ENCODE results near the gene ICAM2. TPM values are rescaled to one million over a fixed set of nuclear protein-coding genes. Genes with fewer than 3 reads are reported as not detected.

Gene ICAM2
- total and polyA plus RNA-seq, 7 donors = 6.0 to 59.5 (median 28.5) TPM

- Histone ChIP-seq H3K4me3 (no peak overlapping the region), H3K27me3 (no peaks in the 10 kb centered on the region), H3K36me3 (peaks cover 18 to 63% (median 39%) of the 10 kb centered on the region in 4 donors), H3K9me3 (no peaks in the 10 kb centered on the region), H3K4me1 (no peaks in the 10 kb centered on the region), H3K27ac (no peak overlapping the region)
- TF ChIP-seq EP300 (IDR thresholded peaks at IDR 0.05) (no peak), POLR2A (IDR thresholded peaks at IDR 0.05) (no peak), POLR2AphosphoS5 (IDR thresholded peaks at IDR 0.05) (no peak), CTCF (IDR thresholded peaks at IDR 0.05) (no peak)
- intact Hi-C loops (cut with DNase I) = no loop called here
- WGBS, 2 donors = 91 to 94% methylated on average over 12 of the region's 12 CpGs
- DNase-seq = no peak
Measured at GRCh38 chr17:64042700-64043485, 22.5 kb upstream of the ICAM2 start.

- DNase-seq = peak; percentile 32
- Histone ChIP-seq H3K9me3 (no peaks in the 10 kb centered on the region), H3K4me1 (no peaks in the 10 kb centered on the region), H3K4me3 (no peak overlapping the region), H3K27me3 (no peaks in the 10 kb centered on the region), H3K36me3 (peaks cover 18 to 55% (median 34%) of the 10 kb centered on the region in 4 donors), H3K27ac (no peak overlapping the region)
- intact Hi-C loops (cut with DNase I) = no loop called here
- 69% methylated on average over 11 of the region's 11 CpGs for WGBS, 2 donors
- TF ChIP-seq POLR2A (IDR thresholded peaks at IDR 0.05) (no peak), EP300 (IDR thresholded peaks at IDR 0.05) (no peak), CTCF (IDR thresholded peaks at IDR 0.05) (no peak), POLR2AphosphoS5 (IDR thresholded peaks at IDR 0.05) (no peak)
Measured at GRCh38 chr17:64041912-64042311, 21.5 kb upstream of the ICAM2 start.

- Histone ChIP-seq H3K27ac (no peak overlapping the region), H3K4me3 (no peak overlapping the region), H3K9me3 (no peaks in the 10 kb centered on the region), H3K27me3 (no peaks in the 10 kb centered on the region), H3K4me1 (no peaks in the 10 kb centered on the region), H3K36me3 (peaks cover 12 to 38% (median 22%) of the 10 kb centered on the region in 4 donors)
- 45 to 65% methylated on average over 6 of the region's 6 CpGs for WGBS, 2 donors
- peak; percentile 39 for DNase-seq
- intact Hi-C loops (cut with DNase I) = no loop called here
- TF ChIP-seq POLR2A (IDR thresholded peaks at IDR 0.05) = no peak
- TF ChIP-seq POLR2AphosphoS5 (IDR thresholded peaks at IDR 0.05) = no peak
- no peak for TF ChIP-seq CTCF (IDR thresholded peaks at IDR 0.05)
- no peak for TF ChIP-seq EP300 (IDR thresholded peaks at IDR 0.05)
Measured at GRCh38 chr17:64040206-64040605, 19.8 kb upstream of the ICAM2 start.

- Histone ChIP-seq H3K27ac (no peak overlapping the region), H3K4me3 (no peak overlapping the region), H3K27me3 (no peaks in the 10 kb centered on the region), H3K9me3 (no peaks in the 10 kb centered on the region), H3K36me3 (peaks cover under 1 to 26% (median 11%) of the 10 kb centered on the region in 4 donors), H3K4me1 (no peaks in the 10 kb centered on the region)
- DNase-seq = no peak
- WGBS, 2 donors = 95 to 97% methylated on average over 3 of the region's 3 CpGs
- TF ChIP-seq POLR2A (IDR thresholded peaks at IDR 0.05) (no peak), CTCF (IDR thresholded peaks at IDR 0.05) (no peak), EP300 (IDR thresholded peaks at IDR 0.05) (no peak), POLR2AphosphoS5 (IDR thresholded peaks at IDR 0.05) (no peak)
- intact Hi-C loops (cut with DNase I) = no loop called here
Measured at GRCh38 chr17:64039106-64039400, 18.6 kb upstream of the ICAM2 start.

All from sigmoid colon (tissue), 7 donors.